Activated CD8-positive, alpha-beta memory T cell treated with anti-CD3 and anti-CD28 coated beads for 24 hours (primary cell): Measurements from ENCODE around the gene PPP3R1.

ENCODE experiments used
- DNase-seq: peaks from one replicate; pipeline ENCODE4 v3.0.0-alpha.2; 2020

Gene PPP3R1, protein sequence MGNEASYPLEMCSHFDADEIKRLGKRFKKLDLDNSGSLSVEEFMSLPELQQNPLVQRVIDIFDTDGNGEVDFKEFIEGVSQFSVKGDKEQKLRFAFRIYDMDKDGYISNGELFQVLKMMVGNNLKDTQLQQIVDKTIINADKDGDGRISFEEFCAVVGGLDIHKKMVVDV

DNA sequence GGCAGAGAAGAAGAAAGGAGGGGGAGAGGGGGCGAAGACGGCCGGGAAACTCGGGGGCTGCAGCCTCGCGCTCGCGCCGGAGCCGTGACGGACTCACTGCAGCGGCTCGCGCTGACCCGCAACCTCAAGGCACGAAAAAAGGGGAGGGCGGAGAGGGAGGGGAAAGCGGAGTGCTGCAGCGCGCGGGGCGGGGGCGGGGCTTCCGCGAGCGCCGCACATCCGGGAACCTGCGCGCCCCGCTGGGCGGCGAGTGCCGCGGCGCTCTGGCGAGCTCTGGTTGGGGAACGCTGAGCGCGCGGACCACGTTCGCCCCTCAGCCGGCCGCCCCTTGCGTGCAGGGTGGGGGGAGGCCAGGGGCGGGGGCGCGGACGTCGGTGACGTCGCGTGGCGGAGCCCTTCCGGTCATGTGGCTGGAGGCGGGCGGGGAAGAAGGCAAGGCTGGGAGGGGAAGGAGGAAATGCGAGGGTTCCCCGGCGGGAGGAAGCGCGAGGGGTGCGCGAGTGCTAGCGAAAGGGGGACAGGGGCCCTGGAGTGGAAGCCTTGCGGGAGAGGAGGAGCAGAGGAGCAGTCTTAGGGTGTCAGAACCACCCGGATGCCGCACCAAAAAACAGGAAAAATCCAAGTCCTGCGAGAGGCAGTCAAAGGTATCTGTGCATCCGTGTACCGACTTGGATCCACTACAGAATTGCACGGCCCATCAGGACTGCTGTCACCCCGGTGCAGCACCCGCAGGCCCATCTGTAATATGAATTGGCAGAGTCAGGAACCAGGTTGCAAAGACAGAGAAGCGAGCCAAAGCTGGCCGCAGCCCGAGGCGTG is at the start of gene PPP3R1:
PPP3R1 (minus strand) TSS at position 133 of the 819 bp plus-strand sequence. CDS start 405 bp downstream, outside the sequence.
- peak; percentile 95 for DNase-seq

DNA sequence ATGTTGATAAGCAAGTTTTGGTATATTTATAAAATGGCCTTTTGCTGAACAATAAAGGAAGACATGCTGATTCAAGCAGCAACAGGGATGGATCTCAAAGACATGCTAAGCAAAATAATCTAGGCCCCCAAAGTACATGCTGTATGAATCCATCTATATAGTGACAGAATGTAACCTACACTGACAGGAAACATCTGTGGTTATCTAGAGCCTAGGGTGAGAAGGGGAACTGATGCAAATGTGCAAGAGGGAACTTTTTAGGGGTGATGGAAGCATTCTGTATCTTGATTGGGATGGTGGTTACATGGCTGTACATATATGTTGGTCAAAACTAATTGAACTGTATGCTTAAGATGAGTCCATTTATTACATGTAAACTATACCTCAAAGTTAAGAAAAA is 43.2 kb upstream of the PPP3R1 start:
- no peak for DNase-seq

DNA sequence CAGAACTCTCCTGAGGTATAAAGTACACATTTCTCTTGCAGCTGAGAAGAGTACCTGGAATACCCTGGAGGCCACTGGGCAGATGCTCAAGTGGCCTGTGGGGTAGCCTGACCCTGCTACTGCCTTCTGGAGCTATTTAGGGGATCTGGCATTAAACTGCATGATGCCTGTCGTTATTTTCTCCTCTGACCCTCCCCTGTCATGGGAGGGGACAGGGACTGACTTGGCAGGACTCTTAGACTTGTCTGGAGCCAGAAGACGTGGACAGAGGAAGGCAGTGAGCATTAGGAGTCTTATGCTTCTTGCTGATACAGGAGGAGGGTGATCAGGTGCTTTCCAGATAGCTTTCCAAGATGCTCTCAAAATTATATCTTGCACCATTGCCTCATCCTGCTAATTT is 42.6 kb upstream of the PPP3R1 start:
- no peak for DNase-seq

DNA sequence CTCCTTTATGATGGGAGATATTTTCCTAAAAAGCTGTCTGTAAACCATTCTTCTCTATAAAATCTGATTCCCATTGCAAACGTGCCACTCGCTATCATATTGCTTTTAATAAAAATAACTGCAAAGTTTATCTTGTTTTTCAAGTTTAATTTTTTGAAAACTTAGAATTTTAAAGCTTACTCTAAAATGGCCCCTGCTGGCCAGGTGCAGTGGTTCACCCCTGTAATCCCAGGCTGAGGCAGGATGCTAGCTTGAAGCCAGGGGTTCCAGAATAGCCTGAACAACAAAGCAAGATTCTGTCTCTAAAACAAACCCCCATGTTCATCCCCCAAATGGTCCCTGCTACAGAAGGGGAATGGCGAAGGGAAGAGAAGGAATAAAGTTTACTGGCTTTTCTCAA is 41.9 kb upstream of the PPP3R1 start:
- DNase-seq = no peak

DNA sequence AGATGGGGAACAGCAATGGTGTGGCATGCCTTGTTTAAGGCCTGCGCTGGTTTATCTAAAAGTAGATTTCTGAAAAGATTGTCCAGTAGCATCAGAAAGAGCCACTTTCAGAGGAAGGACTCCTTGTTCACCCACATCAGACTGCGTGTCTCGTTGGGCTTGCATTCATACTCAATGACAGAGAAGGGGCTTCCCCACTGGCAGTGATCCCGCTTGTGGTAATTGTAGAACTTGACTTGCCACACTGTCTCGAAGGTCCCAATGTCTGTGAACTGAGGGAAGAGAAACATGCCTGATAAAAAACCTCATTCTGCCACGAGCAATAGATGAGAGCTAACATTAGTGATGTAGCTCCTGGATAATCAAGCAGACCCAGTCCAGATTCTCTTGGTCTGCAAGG is 41.4 kb upstream of the PPP3R1 start:
- no peak for DNase-seq

DNA sequence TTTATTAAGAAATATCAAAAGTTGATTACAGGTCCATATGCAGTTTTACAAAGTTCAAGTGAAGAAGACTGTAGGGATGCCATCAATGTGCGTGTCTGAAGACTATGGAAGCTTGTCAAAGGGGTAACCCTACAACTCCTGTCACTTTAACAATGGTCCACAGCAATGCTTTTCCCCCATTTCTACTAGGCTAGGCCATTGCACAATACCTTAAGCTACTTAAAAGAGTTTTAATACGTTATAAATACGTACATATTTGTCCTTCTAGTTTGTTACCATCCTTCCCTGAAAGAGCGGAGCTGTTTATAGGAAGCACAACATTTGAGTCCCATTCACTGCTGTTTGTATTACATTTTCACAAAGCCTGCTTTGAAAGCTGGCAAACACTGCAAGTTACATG is 40.7 kb upstream of the PPP3R1 start:
- DNase-seq = no peak

DNA sequence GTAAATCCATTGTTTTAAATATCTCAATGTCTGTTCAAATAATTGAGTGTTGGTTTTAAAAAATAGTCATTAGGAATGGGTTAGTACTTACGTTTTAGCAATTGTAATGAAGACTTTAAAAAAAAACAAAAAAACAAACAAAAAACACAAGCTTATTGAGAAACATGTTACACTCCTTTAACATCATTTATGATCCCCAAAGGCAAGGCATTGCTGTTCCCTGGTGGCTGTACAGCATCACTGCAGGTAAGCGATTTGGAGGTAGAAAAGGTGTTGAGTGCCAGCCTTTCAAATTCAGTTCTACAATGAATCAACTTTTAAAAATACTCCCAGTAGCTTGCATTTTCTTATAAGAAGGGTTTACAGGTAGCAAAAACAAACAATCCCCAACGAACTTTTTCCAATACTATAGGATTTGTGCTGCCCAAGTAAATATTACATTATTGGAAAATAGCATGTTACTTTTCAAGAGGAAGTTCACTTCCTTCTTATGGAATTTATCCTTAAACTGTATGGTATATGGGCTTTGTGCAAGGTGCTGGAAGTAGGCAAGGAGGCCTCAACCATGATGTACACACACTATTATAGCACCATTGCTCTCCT is 39.9 kb upstream of the PPP3R1 start:
- DNase-seq = no peak

DNA sequence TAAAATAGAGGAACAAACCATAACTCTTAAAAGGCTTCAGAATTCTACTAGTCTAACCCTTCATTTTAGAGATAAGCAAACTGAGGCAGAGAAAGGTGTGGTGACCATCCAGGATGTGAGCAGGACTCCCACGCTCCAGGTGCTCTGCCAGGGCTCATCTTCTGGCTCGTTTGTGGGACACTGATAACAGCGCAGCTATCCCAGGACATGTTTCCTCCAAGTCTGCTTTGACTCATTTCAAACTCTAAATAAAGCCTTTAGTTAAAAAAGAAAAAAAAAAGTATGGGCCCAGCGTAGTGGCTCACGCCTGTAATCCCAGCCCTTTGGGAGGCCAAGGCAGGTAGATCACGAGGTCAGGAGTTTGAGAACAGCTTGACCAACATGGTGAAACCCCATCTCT is 39.0 kb upstream of the PPP3R1 start:
- no peak for DNase-seq

DNA sequence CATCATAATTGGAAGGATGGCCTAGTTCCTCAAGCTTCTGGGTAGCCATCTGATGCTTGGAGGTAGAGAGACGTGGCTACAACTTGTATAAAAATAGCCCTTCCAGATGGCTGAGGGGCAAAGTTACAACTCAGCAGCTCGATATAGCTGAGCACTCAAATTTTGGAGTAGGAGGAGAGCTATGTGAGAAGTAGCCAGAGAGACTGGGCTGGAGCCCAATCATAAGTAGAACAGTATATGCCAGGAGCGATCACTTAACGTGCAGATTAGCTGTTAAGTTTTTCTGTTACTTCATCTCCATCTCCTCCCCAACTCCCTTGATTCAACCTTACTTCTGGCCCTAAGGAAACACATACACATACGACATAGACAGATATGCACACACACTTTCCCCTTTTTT is 38.6 kb upstream of the PPP3R1 start:
- DNase-seq = no peak

DNA sequence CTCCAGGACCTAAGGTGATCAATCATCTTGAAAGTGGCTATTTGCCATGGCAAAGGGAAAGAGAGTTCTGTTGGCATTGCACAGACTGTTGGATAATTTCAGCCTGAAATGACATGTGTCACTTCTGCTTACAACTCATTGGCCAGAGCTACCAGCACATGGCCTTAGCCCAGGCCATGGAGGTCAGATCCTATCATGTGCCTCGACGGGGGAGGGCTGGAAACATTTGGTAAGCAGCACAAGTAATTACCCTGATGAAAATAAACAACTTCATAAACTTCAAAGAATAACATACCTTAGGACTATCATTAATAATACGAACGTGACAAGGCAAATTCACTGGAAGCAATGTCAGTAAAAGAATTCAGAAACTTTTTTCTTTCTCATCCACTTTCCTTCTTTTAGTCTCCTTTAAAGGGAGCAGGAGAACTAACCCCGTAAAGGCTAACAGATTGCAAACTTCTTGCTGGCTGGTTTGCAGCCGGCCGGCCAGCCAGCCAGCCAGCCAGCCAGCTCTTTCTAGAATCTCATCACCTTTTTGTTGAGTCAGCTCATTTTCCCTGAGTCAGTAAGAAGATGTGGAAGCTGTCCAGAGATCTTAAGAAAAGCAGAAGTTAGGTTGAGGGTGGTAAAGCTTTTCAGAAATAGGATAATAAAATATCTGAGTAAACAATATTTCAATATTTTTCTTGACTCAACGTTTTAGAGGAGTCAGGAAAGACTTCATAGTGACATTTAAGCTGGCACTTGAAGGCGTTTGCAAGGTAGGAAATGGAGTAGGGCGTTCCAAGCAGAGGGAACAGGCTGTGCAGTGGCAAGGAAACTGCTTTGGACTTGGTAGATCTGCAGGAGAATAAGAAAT is 35.5 kb upstream of the PPP3R1 start:
- no peak for DNase-seq

DNA sequence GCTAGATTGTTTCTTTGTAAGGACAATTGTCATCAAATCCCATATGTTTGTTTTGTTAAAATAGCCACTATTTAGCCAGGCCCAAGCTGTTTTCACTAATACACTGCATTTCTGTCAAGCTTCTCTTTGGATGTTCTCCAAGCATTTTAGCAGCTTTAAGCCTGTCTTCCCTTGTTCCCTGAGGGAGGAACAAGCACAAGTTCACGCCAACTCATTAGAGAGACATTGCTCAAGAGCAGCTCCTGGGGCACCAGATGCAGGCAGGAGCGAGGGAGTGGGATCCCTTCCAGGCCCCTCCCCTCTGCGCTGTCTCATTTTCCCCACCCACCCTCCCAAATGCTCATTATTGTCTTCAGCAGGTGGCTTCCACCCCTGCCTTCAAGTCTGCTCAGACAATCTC is 32.6 kb upstream of the PPP3R1 start:
- DNase-seq = no peak

DNA sequence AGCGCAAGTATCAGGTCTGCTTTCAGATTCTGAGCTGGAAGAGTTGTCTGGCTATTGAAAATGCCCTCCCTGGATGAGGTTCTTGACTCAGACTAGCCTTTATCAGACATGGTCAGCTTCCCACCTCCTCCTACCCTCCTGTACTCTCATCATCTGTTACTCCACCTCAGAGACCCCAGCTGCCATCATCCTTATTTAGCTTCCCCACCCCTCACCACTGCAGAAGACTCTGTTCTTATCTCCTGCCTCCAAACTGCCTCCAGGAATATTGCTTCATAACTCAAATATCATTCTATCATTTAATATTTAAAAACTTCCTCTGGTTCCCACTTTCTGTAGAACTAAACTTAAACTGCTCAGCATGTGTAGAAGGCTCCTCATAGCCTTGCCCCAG is 31.1 kb upstream of the PPP3R1 start:
- no peak for DNase-seq

DNA sequence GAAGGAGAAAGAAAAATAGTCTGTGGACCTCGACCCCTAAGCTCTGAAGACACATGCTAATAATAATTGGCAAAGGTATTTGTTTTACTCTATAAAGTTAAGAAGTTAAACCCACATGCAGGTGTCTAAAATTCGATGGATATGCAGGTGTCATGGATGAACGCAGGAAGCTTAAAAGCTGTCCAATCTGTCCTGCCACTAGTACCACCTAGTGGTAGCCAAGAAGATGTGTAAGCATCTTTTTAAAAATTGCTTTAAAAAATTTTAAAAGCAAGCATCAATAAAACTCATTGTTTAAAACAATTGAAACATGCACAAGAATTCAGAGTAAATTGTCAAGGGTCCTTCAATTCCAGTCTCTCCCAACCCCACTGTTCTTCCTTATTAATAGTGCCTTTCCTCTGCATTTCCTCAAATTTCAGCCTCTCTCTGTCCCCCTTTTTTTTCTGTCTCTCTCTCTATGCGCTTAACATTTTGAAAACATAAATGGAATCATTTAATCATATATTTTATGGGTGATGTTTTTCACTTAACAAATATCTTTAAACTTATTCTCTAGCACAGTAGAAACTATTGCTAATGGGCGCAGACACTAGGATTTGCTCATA is 30.6 kb upstream of the PPP3R1 start:
- DNase-seq = no peak

DNA sequence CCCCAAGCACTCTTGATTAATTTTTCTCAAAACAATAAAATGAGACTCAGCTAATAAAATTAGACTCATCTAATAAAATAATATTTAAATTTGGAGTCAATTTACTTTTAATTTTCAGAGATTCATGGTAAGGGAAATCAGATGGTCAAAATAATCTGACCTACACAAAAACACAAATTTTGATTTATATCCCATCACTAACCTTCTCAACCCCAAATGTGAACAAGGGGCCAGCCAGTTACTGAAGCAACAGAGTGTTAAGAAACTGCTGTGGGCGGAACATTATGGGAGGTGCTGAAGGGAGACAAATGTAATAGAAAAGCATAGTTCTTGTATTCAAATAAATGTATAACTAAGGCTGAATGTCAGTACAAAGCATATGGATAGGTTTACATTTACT is 28.5 kb upstream of the PPP3R1 start:
- no peak for DNase-seq

DNA sequence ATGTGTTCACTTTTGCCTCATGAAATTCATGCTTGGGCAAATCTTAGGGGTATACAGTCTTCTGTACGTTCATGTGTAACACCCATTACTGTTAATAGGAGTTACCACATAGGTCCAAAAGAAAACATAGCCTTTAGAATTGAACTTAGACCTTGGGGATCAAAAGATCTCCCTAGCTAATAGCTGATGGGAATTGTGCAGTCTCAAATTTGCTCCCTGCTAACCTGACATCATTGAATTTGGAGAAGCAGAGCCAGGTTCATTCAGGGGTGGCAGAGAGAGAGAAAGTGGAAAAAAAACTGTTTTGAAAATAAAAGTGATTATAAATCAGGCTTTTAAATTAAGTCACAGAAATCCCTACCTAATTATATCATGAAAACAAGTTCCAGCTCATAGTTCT is 28.0 kb upstream of the PPP3R1 start:
- DNase-seq = no peak

DNA sequence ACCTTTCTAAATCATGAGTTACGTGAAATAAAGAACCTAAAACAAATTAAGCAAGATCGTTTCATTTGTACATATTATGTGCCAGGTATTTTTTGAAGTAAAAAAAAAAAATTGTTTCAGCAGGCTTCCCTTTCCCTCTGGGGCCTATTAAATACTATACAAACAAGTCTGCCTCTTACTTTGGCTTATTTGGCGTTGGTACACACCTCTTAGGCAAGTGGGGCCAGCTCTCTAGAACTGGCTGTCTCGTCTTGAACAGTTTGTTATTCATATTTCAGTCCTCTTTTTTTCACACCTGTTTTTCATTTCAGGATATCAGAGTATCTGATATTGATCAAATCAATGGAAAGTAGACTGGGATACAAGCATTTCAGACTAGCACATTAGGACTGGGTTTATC is 27.4 kb upstream of the PPP3R1 start:
- no peak for DNase-seq

DNA sequence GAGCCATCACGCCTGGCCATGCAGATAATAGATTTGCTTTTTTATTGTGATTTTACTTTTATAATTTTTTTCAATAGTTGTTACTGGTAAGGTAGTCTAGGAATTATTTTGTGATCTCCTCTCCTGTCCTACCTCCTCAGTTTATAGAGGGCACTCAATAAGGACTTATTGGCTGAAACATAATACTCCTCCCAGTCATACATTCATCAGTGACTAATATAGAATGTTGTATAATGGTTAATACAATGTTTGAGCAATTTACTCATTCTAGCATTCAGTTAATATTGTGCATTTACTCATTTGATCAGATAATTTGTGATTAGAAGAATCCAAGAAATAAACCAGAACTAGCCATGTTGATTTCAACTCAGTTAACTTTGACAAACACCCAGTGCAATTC is 25.8 kb upstream of the PPP3R1 start:
- no peak for DNase-seq

DNA sequence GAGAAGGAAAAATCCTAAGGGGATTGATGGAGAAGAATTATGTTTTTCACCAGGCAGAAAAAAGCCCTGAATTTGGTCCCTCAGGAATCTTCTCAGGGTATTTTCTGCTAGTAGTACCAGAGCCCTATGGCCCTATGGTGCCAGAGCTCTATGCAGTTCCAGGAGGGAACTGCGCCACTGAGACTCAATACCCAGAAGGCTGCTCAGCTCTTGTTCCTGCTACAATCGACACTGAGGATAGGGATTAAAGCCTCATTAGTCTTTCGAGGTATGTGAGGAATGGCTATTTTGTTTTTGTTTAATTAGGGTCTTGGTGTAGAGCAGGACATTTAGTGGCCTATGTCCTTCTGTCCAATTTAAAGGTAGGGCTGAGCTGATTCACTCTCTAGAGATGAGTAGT is 21.7 kb upstream of the PPP3R1 start:
- no peak for DNase-seq

DNA sequence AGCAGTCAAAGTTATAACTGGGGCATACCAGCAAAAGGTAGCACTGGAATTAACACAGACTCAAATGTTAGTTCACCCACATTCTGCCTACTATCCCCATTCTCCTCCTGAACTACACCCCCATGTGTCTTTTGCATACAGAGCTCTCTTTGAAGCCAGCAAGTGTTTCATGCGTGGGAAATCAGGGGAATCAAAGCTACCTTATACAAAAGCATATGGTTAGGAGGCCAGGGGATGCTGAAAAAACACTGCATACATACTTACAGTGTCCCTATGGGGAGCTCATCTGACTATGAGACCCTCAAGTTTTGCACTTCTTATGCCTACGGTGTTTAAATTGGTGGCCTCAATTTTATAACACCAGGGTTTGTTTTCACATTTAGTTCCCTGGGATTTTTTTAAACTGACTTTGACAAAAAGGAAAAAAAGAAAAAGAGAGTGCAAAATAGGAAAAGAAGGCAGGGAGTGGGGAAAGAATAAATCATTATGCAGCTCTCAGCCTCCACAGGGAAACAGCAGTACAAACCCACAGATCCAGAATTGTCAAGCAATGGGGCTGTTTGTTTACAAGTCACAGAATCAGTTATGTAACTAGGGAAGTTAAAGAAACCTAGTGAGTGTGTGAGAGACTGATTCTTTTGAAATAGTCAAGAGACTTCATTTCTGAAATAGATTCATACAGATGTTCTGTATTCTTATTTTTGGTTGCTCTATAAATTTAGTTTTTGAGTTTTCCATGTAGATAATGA is 20.1 kb upstream of the PPP3R1 start:
- no peak for DNase-seq

DNA sequence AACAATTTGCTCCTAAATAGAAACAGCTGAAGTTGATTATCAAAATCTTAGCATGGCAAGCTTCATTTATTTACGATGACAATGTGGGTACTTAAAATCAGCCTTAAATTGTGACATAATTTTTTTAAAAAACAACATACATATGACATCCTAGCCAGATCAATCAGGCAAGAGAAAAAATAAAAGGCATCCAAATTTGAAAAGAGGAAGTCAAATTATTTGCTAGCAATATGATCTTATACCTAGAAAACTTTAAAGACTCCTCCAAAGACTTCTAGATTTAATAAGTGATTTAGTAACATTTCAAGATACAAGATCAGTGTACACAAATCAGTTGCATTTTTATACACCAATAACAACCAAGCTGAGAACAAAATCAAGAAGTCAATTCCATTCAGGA is 14.3 kb upstream of the PPP3R1 start:
- no peak for DNase-seq

DNA sequence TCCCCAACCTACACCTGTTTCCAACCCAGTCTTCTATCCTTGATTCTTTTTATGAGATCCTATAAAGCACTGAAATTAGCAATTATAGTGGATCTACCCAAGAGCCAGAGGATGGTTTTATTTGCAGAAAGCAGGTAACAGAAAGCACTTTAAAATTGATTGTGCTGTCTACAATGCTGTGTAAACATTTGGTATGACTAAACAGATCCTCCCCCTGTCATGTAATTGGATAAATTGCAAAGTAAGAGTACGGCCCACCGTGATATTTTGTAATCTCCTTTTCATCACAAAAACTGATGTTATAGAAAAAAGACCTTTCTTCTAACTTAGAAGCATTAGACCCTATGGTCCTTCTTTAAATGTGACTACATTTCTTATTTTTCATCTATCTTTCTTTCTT is 11.3 kb upstream of the PPP3R1 start:
- no peak for DNase-seq

DNA sequence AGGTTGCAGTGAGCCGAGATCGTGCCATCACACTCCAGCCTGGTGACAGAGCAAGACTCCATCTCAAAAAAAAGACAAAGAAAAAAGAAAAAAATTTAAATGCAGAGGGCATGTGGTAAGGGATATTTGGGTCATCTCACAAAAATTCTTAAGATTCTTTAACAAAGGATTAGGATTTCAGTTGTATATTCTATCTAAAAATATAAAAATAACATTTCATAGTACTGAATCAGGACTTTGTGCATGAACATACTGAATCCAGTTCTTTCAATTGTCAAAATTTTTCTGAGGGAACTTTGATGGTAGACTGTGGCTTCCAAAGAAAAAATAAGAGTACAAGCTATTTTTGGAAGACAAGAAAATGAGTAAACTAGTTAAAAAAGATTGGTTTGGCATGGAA is 6.5 kb upstream of the PPP3R1 start:
- no peak for DNase-seq
